Bronchial epithelial cell (primary cell): ENCODE measurements around the gene REPIN1. TPM values are rescaled to one million over a fixed set of nuclear protein-coding genes. Genes with fewer than 3 reads are reported as not detected.

Experiments used
- DNase-seq: peaks from one replicate; pipeline ENCODE4 v3.0.0-alpha.2; 2010; ENCODE audit warnings: low read depth
- FAIRE-seq: peaks from 2 replicates; lab custom pipeline; 2011; peaks lifted over from hg19 to GRCh38; lab: Jason Lieb, UNC
- H3K27me3 ChIP-seq: 2 replicates; pipeline ENCODE4 v1.5.1; 2011; ENCODE audit warnings: low read length; ENCODE audit not compliant: control insufficient read depth, insufficient read depth
- H3K36me3 ChIP-seq: 2 replicates; pipeline ENCODE4 v1.5.1; 2011; ENCODE audit warnings: low read length; ENCODE audit not compliant: control insufficient read depth, insufficient read depth
- H3K4me3 ChIP-seq: 2 replicates; pipeline ENCODE4 v1.5.1; 2011; ENCODE audit warnings: mild to moderate bottlenecking, low read depth, low read length, control low read depth
- total RNA-seq: library from RNA; depleted of rRNA; stranded (reverse); fragments of >200 nt; gene quantifications from 2 replicates; pipeline ENCODE4 v1.2.1, GENCODE V29; 2014
- TF ChIP-seq, protein P1 (sequence below): IDR thresholded peaks from 2 replicates; pipeline ENCODE4 v1.5.1; 2011; ENCODE audit warnings: mild to moderate bottlenecking, moderate library complexity, low read length, control low read depth, inconsistent platforms; ENCODE audit not compliant: insufficient read depth, severe bottlenecking

The REPIN1 gene
- total RNA-seq, 1 donor from 2014 or later, result 26.1 TPM

DNA sequence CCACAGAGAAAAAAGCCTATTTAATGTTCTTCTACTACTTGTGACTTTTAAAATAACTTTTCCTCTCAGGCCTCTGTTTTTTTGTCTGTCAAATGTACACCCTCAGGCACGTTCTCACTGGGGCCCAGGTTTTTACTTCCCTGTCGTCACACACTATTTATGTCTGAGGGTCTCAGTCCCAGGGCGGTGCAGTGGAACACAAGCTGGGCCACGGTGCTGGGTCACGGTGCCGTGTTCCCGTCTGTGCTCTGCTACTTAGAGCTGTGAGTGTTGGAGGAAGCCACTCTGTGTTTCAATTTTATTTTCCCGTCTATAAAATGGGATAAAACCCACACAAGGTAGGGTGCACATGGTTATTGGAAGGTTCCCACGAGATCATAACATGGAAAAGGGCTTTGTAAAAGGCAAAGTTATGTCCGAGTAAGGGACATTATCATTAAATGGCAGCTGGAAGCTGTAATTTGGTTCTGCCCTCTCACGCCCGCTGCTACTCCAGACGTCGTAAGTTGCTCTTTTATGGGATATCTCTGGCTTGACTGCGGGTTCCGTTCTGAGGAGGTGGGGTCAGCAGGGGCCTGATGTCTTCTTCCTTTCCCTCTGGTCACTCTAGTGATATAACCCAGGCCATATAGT is 35.7 kb downstream of the REPIN1 start:
- TF ChIP-seq, protein P1, sequence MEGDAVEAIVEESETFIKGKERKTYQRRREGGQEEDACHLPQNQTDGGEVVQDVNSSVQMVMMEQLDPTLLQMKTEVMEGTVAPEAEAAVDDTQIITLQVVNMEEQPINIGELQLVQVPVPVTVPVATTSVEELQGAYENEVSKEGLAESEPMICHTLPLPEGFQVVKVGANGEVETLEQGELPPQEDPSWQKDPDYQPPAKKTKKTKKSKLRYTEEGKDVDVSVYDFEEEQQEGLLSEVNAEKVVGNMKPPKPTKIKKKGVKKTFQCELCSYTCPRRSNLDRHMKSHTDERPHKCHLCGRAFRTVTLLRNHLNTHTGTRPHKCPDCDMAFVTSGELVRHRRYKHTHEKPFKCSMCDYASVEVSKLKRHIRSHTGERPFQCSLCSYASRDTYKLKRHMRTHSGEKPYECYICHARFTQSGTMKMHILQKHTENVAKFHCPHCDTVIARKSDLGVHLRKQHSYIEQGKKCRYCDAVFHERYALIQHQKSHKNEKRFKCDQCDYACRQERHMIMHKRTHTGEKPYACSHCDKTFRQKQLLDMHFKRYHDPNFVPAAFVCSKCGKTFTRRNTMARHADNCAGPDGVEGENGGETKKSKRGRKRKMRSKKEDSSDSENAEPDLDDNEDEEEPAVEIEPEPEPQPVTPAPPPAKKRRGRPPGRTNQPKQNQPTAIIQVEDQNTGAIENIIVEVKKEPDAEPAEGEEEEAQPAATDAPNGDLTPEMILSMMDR, result no peak
- Histone ChIP-seq H3K27me3 (no peaks in the 10 kb centered on the region), H3K4me3 (peak overlapping the region; percentile 70), H3K36me3 (no peaks in the 10 kb centered on the region)
- DNase-seq (no peak), FAIRE-seq (no peak)

DNA sequence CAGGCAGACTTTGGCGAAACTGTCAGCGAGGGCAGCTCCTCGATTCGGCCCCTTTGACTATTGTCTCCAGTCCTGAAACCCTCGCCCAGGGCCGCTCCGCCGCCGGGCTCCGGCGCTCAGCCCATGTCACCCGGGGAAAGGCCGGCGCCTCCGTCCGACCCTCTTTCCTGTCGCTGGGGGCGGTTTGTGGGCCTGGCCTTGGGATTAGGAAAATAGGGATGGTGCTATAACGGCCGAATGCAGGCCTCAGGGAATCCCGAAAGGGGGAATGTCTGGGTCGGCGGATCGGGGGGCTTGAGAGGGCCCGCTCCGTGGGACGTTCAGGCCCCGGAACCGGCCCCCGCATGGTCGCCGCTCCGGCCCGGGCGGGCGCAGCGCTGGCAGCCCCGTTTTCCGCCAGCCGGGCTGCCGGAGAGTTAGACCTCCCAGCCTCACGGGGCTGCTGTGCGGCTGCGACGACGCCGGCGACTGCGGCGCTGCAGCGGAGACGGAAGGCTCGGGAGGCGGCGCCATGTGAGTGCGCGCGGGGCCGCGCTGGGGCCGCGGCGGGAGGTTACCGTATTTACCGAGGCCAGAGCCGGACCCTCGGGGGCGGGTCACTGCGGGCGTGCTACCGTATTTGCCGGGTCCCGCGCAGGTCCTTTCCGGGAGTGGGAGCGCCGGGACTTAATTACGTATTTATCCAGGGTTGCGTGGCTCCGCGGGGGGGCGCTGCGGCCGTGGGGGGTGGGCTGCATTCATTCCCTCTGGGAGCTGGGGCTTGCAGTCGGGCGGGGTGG is 36.4 kb downstream of the REPIN1 start:
- DNase-seq (peak; percentile 46), FAIRE-seq (no peak)
- TF ChIP-seq, protein P1, result peak; percentile 37

GRCh38 chr7:150405584-150406311 is 37.1 kb downstream of the REPIN1 start:
- no peak for DNase-seq
- FAIRE-seq, result no peak
- H3K4me3 ChIP-seq, result peak overlapping the region; percentile 70
- H3K36me3 ChIP-seq, result no peaks in the 10 kb centered on the region
- no peaks in the 10 kb centered on the region for H3K27me3 ChIP-seq
- TF ChIP-seq, protein P1, result no peak

More for the DNA sequence above, 36.4 kb downstream of the REPIN1 start:
- Histone ChIP-seq H3K4me3 (peak overlapping the region; percentile 70), H3K36me3 (no peaks in the 10 kb centered on the region), H3K27me3 (no peaks in the 10 kb centered on the region)

DNA sequence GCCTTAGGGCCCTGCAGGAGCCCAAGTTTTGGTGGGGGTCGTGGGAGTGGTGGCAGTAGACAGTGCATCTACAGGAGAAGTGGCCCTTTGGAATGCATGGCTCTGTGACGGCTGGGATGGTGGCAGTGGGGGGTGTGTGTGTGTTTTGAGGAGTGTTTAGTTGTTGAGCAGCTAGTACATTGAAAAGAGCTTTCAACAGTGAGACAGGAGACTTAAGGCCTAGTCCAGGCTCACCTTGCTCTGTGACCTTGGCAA is 37.6 kb downstream of the REPIN1 start:
- H3K27me3 ChIP-seq, result no peaks in the 10 kb centered on the region
- DNase-seq (no peak), FAIRE-seq (no peak)
- no peaks in the 10 kb centered on the region for H3K36me3 ChIP-seq
- TF ChIP-seq, protein P1, result no peak
- H3K4me3 ChIP-seq, result no peak overlapping the region

DNA sequence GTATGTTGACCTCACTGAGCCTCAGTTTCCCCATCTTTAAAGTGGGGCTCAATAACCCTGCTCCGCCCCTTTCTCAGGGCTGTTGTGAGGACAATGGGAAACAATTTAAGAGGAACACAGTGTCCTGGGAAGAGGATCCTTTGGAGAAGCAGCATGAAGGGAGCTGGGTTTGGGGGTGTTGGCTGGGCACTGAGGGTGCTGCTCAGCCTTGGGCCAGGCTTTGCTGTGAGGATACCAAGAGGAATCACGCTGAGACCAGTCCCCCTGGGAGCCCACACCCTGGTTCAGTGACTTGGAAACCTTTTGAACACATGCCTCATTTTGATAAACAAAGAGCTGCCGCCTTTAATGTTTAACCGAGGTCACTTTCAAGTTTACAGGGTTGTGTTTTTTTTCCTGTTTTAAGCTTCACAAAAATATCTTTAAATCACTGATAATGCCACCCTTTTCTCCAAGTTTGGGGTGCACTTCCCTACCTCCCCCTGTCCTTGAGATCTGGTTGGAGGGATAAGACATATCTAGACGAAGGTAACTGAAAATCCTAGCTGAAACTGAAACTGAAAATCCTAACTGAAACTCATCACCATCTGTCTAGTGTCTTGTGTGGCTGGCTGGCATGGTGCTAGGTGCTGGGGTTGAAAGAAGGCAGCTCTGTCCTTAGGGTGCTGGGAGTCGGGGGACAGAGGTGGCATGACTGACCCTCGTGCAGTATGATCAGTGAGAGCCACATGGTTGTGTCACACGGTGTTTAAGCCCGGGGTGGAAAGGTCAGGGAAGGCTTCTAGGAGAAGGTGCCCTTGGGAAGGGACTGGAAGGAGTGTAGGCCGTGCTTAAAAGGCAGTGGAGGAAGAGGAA is 38.2 kb downstream of the REPIN1 start:
- TF ChIP-seq, protein P1, result no peak
- DNase-seq (no peak), FAIRE-seq (no peak)
- Histone ChIP-seq H3K4me3 (no peak overlapping the region), H3K27me3 (peaks cover 1% of the 10 kb centered on the region), H3K36me3 (no peaks in the 10 kb centered on the region)
